NCI-H2227 treated with DMSO at 0.1 percent for 48 hours (cell line): Measurements from ENCODE around the gene IL17D.

Source experiments
- DNase-seq: peaks from one replicate; lab custom pipeline; 2025; lab: John Stamatoyannopoulos, UW

IL17D gene

DNA sequence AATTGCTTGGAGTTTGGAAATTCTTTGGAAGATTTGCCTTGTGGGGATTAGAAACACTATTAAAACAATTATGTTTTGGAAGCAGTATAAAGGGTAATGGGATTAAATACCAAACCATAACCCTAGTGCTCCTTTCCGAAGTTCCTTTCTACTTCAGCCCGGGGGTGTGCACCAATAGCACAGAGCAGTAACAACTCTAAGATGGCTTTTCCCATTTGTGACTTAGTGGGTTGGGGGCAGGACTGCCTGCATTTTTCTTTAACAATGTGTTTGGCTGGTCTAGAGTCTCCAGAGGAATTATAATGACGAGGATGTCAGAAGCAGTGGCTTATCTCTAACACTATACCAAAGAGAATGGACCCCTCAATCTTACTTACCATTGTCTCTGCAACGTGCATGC lies 11.9 kb upstream of the IL17D start:
- DNase-seq = no peak

DNA sequence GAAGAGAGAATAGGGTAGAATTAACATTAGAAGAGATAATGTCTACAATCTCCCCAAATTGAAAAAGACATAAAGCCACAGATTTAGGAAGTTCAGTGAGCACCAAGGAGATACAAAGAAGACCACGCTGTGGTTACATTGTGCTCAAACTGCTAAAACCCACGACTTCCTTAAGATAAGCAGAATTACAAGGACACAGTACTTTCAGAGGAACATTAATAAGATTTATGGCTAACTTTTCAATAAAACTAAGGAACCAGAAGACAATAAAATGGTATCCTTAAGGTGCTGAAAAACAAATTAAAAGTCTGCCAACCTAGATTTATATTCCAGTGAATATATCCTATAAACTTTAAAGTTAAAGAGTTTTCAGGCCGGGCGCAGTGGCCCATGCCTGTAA lies 7.4 kb upstream of the IL17D start:
- no peak for DNase-seq

DNA sequence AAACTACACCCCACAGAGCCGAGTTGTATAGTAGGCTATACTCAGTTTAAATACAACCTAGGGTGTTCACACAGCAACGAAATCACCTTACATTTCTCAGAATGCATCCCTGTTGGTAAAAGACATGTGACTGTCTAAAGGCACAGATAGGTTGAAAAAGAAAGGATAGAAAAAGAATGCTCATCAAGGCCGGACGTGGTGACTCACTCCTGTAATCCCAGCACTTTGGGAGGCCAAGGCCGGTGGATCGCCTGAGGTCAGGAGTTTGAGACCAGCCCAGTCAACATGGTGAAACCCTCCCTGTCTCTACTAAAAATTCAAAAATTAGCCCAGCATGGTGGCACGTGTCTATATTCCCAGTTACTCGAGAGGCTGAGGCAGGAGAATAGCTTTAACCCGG lies 3.8 kb upstream of the IL17D start:
- DNase-seq = no peak

DNA sequence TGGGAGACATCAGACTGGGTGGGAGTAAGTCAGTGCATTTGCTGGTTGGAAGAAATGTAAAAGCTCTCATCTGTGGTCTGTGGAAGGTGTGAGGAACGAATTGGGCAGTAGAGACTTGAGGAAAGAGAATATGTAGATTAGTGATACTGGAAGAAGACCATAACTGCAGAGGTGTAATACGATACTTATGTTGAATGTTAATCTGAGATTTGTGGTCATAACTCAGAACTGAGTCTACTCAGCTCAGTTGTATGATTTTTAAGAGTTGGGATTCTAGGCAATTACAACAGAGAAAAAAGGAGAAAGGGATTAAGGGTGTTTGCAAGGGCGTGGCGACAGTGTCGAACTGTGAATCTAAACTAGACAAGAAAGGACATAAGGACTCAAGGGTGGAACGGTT lies 3.2 kb upstream of the IL17D start:
- DNase-seq = no peak

DNA sequence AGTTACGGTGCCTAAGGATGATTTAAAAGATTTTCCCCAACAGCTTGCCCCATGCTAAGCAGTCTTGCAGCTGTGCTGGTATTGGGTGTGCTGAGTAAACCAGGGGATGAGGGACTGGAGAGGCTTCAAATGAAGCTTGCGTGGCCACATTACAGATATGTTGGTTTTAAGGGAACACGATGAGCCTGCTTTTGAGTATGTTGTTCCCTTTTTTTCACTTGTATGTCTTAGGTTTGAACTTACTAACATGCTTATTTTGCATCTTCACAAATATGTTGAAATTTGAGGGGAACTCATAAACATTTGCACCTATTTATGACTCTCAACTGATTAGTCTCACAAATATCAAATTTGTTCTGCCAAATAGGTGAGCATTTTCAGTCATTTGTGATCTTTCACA lies 2.0 kb upstream of the IL17D start:
- no peak for DNase-seq

DNA sequence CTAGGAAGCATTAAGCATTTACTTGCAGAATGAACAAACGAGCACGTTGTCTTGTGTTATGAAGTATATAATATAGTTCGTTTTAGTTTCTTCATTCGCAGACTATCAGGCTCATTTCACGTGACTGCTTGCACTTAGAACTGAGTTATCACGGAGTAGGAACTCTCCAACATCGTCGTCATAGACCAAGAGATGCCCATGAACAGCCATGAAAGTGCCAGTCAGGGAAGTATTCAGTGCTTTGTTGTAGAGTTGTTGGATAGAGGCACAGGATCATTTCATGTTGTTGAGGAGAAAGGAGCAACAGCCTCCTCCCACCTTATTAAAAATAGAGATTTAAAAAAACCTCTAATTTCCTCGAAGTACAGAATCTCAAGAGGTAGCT lies 977 bp upstream of the IL17D start:
- DNase-seq = no peak

DNA sequence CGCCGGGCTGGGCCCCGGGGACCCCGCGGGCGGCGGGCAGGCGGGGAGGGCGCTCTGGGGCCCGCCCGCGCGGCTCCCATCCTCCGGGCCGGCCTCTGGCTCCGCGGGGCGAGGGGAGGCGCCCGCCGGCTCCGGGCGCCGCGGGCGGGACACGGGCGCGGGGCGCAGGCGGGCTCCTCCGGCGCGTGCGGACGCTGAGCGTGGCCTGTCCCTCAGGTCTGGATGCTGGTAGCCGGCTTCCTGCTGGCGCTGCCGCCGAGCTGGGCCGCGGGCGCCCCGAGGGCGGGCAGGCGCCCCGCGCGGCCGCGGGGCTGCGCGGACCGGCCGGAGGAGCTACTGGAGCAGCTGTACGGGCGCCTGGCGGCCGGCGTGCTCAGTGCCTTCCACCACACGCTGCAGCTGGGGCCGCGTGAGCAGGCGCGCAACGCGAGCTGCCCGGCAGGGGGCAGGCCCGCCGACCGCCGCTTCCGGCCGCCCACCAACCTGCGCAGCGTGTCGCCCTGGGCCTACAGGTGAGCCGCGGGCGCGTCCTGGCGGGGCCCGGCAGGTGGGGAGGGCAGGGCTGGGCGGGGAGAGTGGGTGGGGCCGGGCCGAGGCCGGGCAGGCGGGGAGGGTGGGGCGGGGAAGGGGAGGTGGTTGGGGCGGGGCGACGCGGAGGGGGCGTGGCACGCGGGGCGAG lies 420 bp downstream of the IL17D start:
- no peak for DNase-seq

DNA sequence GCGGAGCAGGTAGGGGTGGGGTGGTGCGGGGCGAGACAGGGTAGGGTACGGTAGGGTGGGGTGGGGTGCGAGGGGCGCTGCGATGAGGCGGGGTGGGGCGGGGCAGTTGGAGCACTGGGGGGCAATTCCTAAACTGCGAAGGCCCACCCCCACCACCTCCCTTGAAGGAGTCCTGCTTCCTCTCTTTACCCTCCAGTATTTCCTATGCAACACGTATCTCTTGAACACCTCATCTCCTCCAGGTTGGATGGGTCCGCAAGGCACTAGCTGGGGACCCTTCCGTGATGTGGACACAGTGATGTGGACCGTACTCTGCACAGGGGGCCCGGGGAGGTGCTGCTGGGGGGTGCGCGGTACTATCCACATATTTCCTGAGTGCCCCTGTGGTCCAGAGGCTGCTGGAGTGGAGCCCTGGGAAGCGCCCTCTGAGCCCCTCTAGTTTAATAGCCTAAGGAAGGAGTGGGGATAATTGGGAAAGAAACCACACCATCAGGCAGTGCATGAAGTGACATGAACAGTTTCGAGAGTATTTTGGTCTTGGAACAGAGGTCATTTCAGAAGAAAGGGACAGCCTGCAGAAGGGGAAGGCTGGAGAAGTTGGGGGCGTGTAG lies 1.1 kb downstream of the IL17D start:
- DNase-seq = no peak

DNA sequence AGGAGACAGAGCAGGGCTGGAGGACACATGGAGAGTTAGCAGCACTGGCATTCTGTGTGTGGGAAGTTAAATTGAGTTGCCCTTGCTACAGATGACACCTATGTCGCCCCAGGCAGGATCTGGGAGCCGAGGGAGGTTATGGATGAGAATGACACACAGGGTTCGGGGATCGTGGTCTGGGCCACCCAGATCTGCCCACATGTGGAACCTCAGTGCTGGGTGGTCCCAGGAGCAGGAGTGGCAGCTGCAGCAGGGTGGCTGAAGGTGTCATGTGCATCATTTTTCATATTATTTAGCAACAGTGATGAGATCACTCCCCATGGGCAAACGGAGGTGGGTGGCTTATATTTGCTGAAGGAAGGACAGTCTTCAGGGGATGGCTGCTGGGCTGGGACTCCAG lies 3.2 kb downstream of the IL17D start:
- DNase-seq = no peak

DNA sequence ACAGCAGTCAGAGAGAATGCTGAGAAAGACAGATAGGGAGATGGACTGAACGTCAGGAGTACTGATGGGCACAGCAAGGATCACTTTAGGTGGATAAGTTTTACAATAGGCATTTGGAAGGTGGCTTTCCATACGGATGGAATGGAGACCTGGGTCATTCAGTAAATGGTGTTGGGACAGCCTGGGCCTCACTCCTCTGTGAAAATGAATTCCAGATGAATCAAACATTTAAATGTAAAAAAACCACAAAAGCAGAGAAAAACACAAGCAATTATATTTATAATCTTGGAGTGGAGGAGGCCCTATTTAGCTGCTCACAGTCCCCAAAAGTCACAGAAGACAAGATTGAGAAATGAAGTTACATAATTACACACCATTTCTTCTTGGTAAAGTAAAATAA lies 4.7 kb downstream of the IL17D start:
- DNase-seq = no peak

DNA sequence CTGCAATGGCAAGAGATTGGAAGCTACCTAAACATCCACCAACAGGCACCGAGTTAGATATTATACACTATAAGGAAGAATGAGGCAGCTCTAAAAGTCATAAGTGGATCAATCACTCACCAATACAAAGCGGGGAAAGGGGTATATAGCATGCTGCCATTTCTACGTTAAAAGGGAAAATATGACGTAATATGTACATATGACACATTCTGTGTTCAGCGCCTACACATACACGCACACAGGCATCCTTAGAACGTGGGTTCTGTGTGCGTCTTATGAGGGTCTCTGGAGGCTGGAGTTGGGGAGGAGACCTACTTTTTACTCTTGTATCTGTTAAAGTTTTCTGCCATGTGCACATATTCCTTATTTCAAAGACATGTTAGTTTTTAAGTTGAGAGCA lies 5.9 kb downstream of the IL17D start:
- DNase-seq = no peak

DNA sequence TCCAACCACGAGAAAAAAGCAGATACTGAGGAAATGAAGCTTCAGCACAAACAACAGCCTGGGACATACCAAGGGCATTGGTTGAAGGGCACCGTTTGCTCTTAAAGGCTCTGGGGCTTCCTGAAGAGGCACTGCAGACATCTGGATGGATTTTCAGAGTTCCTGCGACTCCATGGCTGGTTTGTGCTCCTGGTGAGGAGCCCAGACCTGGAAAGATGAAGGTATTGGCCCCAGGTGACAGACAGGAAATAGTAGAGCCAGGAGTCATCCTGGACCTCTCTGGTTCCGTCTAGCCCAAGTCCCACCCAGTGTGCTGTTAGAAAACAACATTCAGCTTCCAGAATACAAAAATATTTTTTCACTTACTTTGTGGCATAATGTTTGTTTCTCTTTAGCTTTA lies 6.3 kb downstream of the IL17D start:
- no peak for DNase-seq

DNA sequence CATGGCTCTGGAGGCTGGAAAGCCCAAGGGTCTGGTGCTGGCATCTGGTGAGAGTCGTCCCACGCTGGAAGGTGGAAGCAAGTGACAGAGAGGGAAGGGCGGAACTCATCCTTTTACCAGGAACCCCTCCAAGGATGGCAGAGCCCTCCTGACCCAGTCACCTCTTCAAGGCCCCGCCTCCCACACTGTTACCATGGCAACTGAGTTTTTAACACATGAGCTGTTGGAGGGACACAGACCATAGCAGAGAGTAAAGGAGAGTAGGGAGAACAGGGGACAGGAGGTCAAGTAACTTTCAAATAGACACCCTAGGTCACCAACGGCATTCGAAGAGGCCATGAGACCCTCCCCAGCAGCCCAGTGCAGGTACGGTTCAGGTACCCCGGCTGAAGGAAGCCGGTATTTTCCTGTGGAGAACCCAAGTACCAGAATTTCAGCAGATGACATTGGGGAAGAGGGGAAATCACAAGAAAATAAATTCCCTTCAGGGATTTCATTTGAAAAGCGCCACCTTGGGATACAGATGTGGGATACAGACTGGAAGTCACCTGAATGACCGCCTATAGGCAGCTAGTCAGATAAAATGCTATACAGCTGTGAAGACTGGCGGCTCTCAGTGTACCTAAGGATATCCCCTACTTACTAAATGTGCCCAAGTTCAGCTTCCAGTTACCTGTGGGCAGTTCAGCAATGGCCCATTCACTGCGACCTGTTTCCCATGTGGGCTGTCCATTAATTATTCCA lies 8.0 kb downstream of the IL17D start:
- DNase-seq = no peak

DNA sequence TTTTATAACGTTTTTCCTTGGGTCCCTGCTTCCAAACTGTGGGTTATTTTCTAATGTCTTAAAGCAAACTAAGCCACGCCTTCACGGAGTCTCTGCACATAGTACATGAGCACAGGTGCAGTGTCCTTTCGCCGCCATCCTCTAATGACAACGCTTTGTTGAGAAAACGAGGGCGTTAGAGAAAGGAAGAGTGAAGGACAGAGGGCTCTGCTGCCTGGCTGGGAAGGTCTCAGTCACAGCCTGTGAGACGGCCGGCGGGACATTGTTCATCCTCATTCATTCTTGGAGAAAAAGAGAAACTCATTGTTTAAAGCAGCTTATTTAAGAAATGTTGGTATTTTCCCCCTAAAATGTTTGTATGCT lies 9.5 kb downstream of the IL17D start:
- DNase-seq = no peak

DNA sequence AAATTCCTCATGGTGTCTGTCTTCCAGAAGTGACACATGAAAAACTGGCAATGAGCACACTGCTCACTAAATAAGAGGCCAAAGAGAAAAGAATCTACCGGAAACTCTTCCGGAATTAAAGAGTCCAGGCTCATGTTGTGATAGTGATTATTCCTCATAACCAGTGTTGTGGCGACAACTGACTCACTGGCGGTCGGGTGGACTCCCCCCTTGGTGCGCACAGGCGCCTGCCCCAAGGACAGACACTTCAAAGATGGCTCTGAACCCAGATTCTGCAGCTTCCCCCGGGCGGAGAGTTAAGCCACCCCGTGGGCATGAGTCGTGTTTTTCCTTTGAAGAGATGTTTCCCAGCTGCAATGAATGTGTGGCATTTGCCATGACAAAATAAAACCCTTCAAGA lies 10.3 kb downstream of the IL17D start:
- no peak for DNase-seq

DNA sequence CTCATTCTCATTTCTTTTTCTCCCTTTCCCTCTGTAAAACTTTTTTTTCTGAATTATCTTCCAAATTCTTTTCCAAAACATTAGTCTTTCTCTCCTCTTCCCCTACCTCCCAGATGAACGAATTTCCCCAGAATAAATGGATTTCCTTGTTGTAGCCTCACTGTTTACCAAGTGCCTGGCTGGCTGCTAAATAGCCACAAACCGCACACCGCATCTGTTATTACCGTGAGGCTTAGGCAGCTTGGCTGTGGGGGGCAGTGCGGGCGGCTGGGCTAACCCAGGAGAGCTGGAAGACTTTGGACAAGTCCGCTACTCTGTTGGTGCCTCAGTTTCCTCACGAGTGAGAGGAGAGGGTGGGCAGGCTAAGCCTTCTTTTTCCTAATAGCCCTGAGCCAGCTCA lies 10.7 kb downstream of the IL17D start:
- DNase-seq = no peak

DNA sequence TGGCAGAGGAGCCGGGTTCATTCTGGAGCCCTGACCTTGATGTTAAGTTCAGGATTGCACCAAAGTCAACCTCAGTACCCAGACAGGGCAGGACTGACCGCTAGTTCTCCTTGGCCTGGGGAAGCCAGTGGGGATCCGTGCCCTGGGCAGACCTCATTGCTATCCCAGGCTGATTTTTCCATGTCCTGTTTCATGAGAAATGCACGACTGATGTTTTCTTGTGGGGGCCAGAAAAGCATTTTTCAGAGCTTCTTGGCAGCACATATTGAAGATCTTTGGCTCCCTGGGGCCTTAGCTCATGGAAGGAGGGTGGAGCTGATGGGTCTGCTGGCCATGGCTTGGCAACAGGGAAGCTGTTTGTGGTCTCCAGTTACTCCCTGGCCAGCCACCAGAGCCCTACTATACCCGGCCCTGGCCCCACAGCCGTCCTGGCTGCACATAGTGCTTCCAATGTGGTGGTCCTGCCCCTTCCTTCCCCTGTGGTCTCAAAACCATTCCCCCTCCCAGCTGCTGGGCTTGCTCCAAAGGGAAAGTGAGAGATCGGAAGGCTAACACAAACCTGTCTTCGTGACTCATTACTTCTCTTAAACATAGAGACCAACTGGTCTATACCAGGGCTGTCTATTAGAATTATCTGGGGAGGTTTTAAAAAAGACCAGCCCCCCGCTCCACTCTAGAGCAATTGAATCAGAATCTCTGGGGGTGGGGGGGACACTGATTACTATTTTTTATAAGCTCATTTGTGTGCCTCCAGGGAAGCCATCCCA lies 11.2 kb downstream of the IL17D start:
- DNase-seq = no peak

DNA sequence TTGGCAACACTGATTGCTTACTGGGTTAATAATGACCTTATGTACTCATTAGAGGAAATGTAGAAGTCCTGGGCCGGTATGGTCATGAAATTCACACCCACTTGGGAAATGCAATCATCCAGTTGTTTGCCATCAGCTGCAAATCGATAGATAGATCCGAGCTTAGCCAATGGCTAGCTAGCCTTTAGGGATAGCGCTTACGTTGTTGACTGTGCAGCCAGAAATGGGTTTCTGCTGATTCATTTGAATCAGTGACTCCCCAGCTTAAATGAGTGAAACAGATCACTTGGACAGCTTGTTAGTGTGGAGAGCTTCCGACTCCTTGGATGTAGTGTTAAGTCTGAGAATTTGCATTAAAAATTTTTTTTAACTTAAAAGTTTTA lies 11.8 kb downstream of the IL17D start:
- no peak for DNase-seq

DNA sequence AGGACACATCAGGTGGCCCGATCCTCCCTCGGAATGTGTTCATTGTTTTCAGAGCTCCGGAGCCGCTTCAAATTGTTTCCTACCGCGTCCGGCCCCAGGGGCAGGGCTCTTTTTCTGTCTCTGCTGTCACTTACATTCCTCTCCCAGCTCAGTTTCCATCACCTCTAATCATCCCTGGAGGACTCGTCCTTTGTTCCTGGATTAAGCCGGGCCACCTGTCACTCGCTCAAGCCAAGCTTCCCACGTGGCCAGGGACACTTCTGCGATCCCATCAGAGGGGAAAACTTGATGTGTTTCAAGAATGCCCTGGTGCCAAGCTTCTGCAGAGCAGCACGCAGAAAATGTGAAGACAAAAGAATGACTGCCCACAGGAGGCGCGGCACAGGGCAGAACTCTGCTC lies 13.5 kb downstream of the IL17D start:
- no peak for DNase-seq

DNA sequence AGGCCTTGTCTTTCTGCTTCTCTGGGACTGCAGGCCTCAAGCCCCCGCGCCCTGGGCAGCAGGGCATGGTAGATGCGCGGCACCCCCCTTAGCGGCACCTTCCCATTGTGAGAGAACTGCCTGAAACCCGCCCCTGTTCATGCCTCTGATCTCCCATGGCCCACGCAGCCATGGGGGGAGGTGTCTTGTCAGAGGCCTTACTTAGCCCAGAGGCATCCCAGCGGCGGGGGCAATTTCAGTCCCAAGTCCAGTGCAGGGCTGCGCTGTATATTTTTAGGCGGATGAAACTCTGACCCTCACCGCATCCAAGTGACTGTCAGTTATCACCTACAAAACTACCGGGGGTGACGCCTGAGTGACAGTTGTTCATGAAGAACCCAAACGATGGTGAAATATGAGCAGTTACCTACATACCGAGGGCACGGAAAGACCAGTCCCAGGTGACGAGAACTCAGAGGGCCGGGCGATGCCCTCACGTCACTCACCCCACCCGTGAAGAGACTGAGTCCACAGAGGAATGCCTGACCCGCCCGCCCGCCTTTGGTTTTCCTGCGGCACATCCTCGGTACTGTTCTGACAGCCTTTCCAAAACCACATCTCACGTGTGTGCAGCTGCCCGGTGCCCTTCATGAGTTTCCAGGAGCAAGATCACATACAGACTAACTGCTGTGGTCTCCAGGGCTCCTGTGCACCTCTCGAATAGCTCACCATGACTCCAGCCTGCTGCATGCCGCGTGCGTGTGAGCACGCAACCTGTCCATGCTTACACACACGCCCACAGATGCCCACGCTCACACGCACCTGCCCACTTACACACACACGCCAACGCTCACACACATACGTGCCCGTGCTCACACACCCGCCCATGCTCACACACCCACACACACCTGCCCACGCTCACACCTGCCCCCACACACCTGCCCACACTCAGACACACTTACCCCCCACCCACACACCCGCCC lies 14.4 kb downstream of the IL17D start:
- no peak for DNase-seq

DNA sequence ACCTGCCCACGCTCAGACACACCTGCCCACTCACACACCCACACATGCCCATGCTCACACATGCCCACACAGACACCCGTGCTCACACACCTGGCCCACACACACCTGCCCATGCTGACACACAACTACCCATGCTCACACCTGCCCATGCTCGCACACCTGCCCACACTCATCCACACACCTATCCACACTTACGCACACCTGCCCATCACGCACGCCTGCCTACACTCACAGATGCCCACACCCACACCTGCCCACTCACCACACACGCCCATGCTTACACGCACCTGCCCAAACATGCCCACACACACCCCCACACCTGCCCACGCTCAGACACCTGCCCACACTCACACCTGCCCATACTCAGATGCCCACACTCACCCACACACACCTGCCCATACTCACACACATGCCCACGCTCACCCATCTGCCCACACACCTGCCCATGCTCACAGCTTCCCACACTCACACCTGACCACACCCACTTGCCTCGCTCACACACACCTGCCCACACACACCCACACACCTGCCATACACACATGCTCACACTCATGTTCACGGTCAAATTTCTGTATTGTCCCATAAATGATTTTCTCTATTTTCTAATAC lies 15.6 kb downstream of the IL17D start:
- no peak for DNase-seq
